ENCODE results near the gene MAPRE3. TPM values are rescaled to one million over a fixed set of nuclear protein-coding genes. Genes with fewer than 3 reads are reported as not detected.
"Not testable (repeated sequence)": the region's sequence is repeated elsewhere in the genome, so short reads cannot be mapped to it uniquely, and the experiment has no call there.

The MAPRE3 gene
- total and polyA plus RNA-seq, 9 donors, result 7.8 to 45.7 (median 27.1) TPM

DNA sequence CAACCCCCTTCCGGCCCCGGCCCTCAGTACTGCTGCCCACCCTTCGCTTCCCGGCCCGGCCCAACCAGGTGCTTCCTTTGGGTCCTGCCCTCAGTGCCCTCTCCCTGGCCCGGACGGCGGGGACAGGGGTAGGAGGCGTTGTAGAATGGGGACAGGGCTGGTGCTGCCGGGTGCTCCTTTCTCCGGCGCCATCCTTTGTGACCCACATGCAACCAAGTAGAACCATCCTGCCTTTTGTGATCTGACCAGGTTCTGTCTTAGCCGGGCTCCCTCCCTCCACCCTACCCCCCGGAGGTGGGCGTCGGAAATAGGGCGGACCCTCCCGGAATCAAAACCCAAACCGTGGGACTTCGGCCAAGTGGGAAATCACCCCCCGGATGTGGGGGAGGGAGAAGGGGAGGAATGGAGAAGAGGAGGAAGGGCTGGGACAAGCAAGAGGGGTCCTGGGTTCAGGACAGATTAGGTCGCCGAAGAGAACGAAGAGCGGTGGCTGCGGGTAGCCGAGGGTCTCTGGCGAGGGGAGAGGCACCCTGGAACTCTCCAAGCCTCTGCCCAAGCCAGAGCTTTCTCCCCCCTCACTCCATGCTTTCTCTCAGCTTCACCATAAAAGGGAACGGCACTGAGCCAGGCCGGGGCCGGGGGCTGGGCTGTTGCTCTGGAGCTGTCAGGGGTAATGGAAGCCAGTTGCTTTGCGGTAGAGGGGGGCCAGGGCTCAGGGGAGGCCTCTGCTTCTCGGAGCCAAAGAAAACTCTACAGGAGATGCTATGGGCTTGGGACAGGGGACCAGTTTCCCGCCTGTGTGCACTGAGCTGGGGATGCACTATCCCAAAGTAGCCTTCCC, 101.8 kb downstream of the MAPRE3 start:
- H3K9me3 ChIP-seq (replicated peaks; ENCODE audit: control insufficient read depth, low read depth, low read length), result no peaks in the 10 kb centered on the region
- peaks cover 67% of the 10 kb centered on the region for H3K4me1 ChIP-seq (ENCODE audit: control insufficient read depth, insufficient read depth, low read length)
- DNase-seq, result peak; percentile 88
- 3% methylated on average over 12 of the region's 34 CpGs for WGBS (ENCODE audit: insufficient coverage)
- H3K27me3 ChIP-seq (ENCODE audit: control insufficient read depth, insufficient read depth, low read length), result no peaks in the 10 kb centered on the region
- peak overlapping the region; percentile 70 for H3K4me3 ChIP-seq (ENCODE audit: low read length)
- peaks cover 25% of the 10 kb centered on the region for H3K36me3 ChIP-seq (ENCODE audit: control insufficient read depth, insufficient read depth, low read length)
- H3K27ac ChIP-seq (ENCODE audit: low read length), result peak overlapping the region; percentile 98

DNA sequence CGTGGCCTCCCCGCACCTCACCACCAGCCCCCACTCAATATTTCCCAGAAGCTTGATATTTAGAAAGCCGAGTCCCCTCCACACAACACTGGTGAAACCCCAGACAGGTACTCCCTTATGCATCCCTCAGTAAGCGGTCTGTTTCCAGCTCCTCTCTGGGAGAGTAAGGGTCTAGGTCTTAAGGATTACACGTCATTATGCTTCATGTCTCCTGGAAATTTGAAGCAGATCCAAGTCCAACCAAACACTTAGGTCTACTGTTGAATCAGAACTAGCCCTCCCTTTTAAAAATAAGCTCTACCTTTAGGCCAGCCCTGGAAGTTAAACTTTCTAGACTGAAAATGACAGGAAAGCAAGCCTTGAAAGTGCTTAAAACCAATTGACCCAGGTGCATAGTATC, 102.5 kb downstream of the MAPRE3 start:
- Histone ChIP-seq H3K4me1 (ENCODE audit: control insufficient read depth, insufficient read depth, low read length) (peaks cover 73% of the 10 kb centered on the region), H3K27me3 (ENCODE audit: control insufficient read depth, insufficient read depth, low read length) (no peaks in the 10 kb centered on the region), H3K9me3 (replicated peaks; ENCODE audit: control insufficient read depth, low read depth, low read length) (no peaks in the 10 kb centered on the region), H3K27ac (ENCODE audit: low read length) (peak overlapping the region; percentile 98), H3K36me3 (ENCODE audit: control insufficient read depth, insufficient read depth, low read length) (peaks cover 21% of the 10 kb centered on the region), H3K4me3 (ENCODE audit: low read length) (no peak overlapping the region)
- DNase-seq, result peak; percentile 69
- WGBS (ENCODE audit: insufficient coverage), result 15% methylated on average over 2 of the region's 5 CpGs

DNA sequence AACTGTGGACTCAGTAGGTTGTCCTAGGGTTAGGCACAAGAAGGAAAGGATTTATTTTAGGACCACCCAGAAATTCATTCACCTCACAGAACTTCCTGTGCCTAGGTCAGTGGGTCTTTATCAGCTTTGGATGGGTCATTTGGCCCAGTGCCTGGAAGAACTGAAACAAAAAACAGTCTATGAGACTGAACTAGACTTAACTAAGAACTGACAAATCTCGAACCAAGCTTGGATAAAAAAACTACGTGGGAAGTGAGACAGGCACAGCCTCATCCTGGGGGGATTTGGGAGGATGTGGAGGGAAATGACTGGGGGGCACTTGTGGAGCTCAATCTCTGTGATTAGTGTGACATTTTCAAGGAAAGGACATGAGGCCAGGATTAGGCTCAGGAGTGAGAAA, 103.3 kb downstream of the MAPRE3 start:
- 55% methylated on average over 2 of the region's 2 CpGs for WGBS (ENCODE audit: insufficient coverage)
- peaks cover 13% of the 10 kb centered on the region for H3K36me3 ChIP-seq (ENCODE audit: control insufficient read depth, insufficient read depth, low read length)
- DNase-seq, result no peak
- H3K4me3 ChIP-seq (ENCODE audit: low read length), result no peak overlapping the region
- no peaks in the 10 kb centered on the region for H3K27me3 ChIP-seq (ENCODE audit: control insufficient read depth, insufficient read depth, low read length)
- peak overlapping the region; percentile 9 for H3K27ac ChIP-seq (ENCODE audit: low read length)
- no peaks in the 10 kb centered on the region for H3K9me3 ChIP-seq (replicated peaks; ENCODE audit: control insufficient read depth, low read depth, low read length)
- peaks cover 75% of the 10 kb centered on the region for H3K4me1 ChIP-seq (ENCODE audit: control insufficient read depth, insufficient read depth, low read length)

DNA sequence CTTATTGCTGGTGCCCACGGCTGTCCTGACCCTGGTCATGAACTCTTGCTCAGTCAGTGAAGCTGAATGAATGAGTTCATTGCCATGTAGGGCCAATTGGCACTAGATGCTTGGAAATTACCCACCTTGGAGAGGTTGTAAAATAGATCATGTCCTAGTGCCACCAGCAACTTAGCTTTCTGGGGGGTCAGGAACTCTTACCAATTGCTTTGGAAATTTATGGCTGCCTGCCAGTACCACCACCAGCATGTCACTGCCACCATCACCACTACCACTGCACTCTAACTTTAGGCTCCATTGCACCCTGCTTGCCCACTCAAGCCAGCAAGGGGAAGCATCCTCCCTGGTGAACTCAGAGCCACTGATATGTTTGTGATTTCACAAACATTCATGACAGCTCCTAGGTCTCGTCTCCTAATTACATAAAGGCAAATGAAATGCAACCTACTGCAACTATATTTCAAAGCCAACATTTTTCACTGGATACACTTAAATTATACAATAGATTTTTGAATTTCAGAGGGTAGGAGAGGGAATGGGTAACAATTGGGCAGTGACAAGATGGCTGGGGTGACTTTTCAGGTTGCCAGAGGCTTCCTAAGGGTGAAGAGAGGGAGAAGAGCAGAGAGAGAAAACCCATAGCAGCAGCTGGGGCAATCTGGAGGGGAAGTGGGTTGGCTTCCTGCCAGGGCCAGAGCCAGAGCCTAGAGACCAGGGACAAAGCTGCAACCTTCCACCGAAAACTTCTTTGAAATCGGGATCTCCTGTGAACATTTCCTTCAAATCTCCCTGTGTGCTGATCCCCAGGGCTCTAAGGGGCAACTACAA, 104.5 kb downstream of the MAPRE3 start:
- Histone ChIP-seq H3K27ac (ENCODE audit: low read length) (peak overlapping the region; percentile 56), H3K4me3 (ENCODE audit: low read length) (no peak overlapping the region), H3K4me1 (ENCODE audit: control insufficient read depth, insufficient read depth, low read length) (peaks cover 79% of the 10 kb centered on the region), H3K36me3 (ENCODE audit: control insufficient read depth, insufficient read depth, low read length) (peaks cover 2% of the 10 kb centered on the region), H3K9me3 (replicated peaks; ENCODE audit: control insufficient read depth, low read depth, low read length) (no peaks in the 10 kb centered on the region), H3K27me3 (ENCODE audit: control insufficient read depth, insufficient read depth, low read length) (no peaks in the 10 kb centered on the region)
- WGBS (ENCODE audit: insufficient coverage), result 55% methylated on average over 3 of the region's 4 CpGs
- peak; percentile 67 for DNase-seq

DNA sequence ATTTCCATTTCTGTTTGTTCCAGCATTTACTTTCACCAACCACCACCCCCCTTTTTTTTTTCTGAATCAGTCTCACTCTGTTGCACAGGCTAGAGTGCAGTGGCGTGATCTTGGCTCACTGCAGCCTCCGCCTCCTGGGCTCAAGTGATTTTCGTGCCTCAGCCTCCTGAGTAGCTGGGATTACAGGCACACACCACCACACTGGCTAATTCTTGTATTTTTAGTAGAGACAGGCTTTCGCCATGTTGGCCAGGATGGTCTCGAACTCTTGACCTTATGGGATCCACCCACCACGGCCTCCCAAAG, 105.1 kb downstream of the MAPRE3 start:
- H3K27ac ChIP-seq (ENCODE audit: low read length), result peak overlapping the region; percentile 56
- not testable (repeated sequence) for H3K36me3 ChIP-seq (ENCODE audit: control insufficient read depth, insufficient read depth, low read length); H3K27me3 ChIP-seq (ENCODE audit: control insufficient read depth, insufficient read depth, low read length); H3K4me3 ChIP-seq (ENCODE audit: low read length); DNase-seq; H3K9me3 ChIP-seq (replicated peaks; ENCODE audit: control insufficient read depth, low read depth, low read length)
- 72% methylated on average over 2 of the region's 6 CpGs for WGBS (ENCODE audit: insufficient coverage)
- H3K4me1 ChIP-seq (ENCODE audit: control insufficient read depth, insufficient read depth, low read length), result peaks cover 79% of the 10 kb centered on the region

DNA sequence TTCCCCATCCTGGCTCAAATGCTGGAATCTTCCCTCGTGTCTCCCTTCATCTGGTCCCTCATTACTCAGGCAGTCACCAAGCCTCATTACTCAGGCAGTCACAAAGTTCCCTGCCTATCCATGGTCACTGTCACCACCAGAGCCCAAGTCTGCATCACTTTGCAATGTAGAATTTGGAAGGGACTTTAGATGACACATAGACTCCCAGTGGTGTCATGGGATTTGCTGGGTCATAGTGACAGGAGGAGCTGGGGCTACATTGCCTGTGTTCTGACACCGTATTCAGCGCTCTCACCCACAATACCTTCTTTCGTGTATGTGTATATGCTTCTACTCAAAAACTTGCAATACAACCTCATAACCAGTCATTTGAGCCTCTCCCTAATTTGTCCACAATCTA, 105.9 kb downstream of the MAPRE3 start:
- Histone ChIP-seq H3K4me3 (ENCODE audit: low read length) (no peak overlapping the region), H3K4me1 (ENCODE audit: control insufficient read depth, insufficient read depth, low read length) (peaks cover 84% of the 10 kb centered on the region), H3K27ac (ENCODE audit: low read length) (peak overlapping the region; percentile 20), H3K9me3 (replicated peaks; ENCODE audit: control insufficient read depth, low read depth, low read length) (no peaks in the 10 kb centered on the region), H3K36me3 (ENCODE audit: control insufficient read depth, insufficient read depth, low read length) (no peaks in the 10 kb centered on the region), H3K27me3 (ENCODE audit: control insufficient read depth, insufficient read depth, low read length) (no peaks in the 10 kb centered on the region)
- WGBS (ENCODE audit: insufficient coverage), result 50% methylated on average over 1 of the region's 4 CpGs
- no peak for DNase-seq

Other genes with a start within 250 kb of the MAPRE3 start
- gene SLC35F6, start 206.4 kb upstream of the MAPRE3 start, total RNA-seq, result 8.9 TPM
- gene SLC35F6, start 206.4 kb upstream of the MAPRE3 start, polyA plus RNA-seq (ENCODE audit: insufficient read depth in 1 of 8, insufficient read length in 8 of 8, low replicate concordance in 1 of 8), result 10 to 100 TPM in 1 of 8 donors, 1 to 10 TPM in 7; 7.3 to 11.8 (median 8.7) TPM
- gene CENPA, start 184.6 kb upstream of the MAPRE3 start, total RNA-seq, result 4.3 TPM
- gene CENPA, start 184.6 kb upstream of the MAPRE3 start, polyA plus RNA-seq (ENCODE audit: insufficient read depth in 1 of 8, insufficient read length in 8 of 8, low replicate concordance in 1 of 8), result 10 to 100 TPM in 2 of 8 donors, 1 to 10 TPM in 6; 5.3 to 10.8 (median 8.5) TPM
- 10.0 TPM for gene DPYSL5, start 122.5 kb upstream of the MAPRE3 start, total RNA-seq
- 10 to 100 TPM; 15.2 to 33.6 (median 22.6) TPM for gene DPYSL5, start 122.5 kb upstream of the MAPRE3 start, polyA plus RNA-seq (ENCODE audit: insufficient read depth in 1 of 8, insufficient read length in 8 of 8, low replicate concordance in 1 of 8)
- 31.3 TPM for gene TMEM214, start 62.3 kb downstream of the MAPRE3 start, total RNA-seq
- 10 to 100 TPM; 60.9 to 78.4 (median 69.2) TPM for gene TMEM214, start 62.3 kb downstream of the MAPRE3 start, polyA plus RNA-seq (ENCODE audit: insufficient read depth in 1 of 8, insufficient read length in 8 of 8, low replicate concordance in 1 of 8)
- 12.4 TPM for gene AGBL5, start 81.0 kb downstream of the MAPRE3 start, total RNA-seq
- gene AGBL5, start 81.0 kb downstream of the MAPRE3 start, polyA plus RNA-seq (ENCODE audit: insufficient read depth in 1 of 8, insufficient read length in 8 of 8, low replicate concordance in 1 of 8), result 10 to 100 TPM; 16.8 to 22.6 (median 20.5) TPM
- 376 TPM for gene OST4, start 101.0 kb downstream of the MAPRE3 start, total RNA-seq
- gene OST4, start 101.0 kb downstream of the MAPRE3 start, polyA plus RNA-seq (ENCODE audit: insufficient read depth in 1 of 8, insufficient read length in 8 of 8, low replicate concordance in 1 of 8), result 100 to 1,000 TPM; 216 to 304 (median 252) TPM
- gene EMILIN1, start 108.0 kb downstream of the MAPRE3 start, total RNA-seq, result 76.9 TPM
- gene EMILIN1, start 108.0 kb downstream of the MAPRE3 start, polyA plus RNA-seq (ENCODE audit: insufficient read depth in 1 of 8, insufficient read length in 8 of 8, low replicate concordance in 1 of 8), result 100 to 1,000 TPM in 6 of 8 donors, 10 to 100 TPM in 2; 66.4 to 146 (median 113) TPM
- 1.5 TPM for gene KHK, start 116.1 kb downstream of the MAPRE3 start, total RNA-seq
- gene KHK, start 116.1 kb downstream of the MAPRE3 start, polyA plus RNA-seq (ENCODE audit: insufficient read depth in 1 of 8, insufficient read length in 8 of 8, low replicate concordance in 1 of 8), result 10 to 100 TPM in 1 of 8 donors, 1 to 10 TPM in 7; 1.8 to 11.4 (median 2.3) TPM
- 6.7 TPM for gene CGREF1, start 148.5 kb downstream of the MAPRE3 start, total RNA-seq
- 1 to 10 TPM in 7 of 8 donors, under 1 TPM in 1; 0.76 to 6.2 (median 1.9) TPM for gene CGREF1, start 148.5 kb downstream of the MAPRE3 start, polyA plus RNA-seq (ENCODE audit: insufficient read depth in 1 of 8, insufficient read length in 8 of 8, low replicate concordance in 1 of 8)
- gene ABHD1, start 153.2 kb downstream of the MAPRE3 start, total RNA-seq, result 0.09 TPM
- under 1 TPM; 0.04 to 0.45 (median 0.25) TPM for gene ABHD1, start 153.2 kb downstream of the MAPRE3 start, polyA plus RNA-seq (ENCODE audit: insufficient read depth in 1 of 8, insufficient read length in 8 of 8, low replicate concordance in 1 of 8)
- gene PREB, start 164.0 kb downstream of the MAPRE3 start, total RNA-seq, result 26.9 TPM
- gene PREB, start 164.0 kb downstream of the MAPRE3 start, polyA plus RNA-seq (ENCODE audit: insufficient read depth in 1 of 8, insufficient read length in 8 of 8, low replicate concordance in 1 of 8), result 10 to 100 TPM; 30.6 to 38.9 (median 36.2) TPM
- not detected for gene PRR30, start 168.8 kb downstream of the MAPRE3 start, total RNA-seq
- gene PRR30, start 168.8 kb downstream of the MAPRE3 start, polyA plus RNA-seq (ENCODE audit: insufficient read depth in 1 of 8, insufficient read length in 8 of 8, low replicate concordance in 1 of 8), result not detected
- 0.35 TPM for gene TCF23, start 178.4 kb downstream of the MAPRE3 start, total RNA-seq
- under 1 TPM; 0.09 to 0.39 (median 0.29) TPM for gene TCF23, start 178.4 kb downstream of the MAPRE3 start, polyA plus RNA-seq (ENCODE audit: insufficient read depth in 1 of 8, insufficient read length in 8 of 8, low replicate concordance in 1 of 8)
- gene ATRAID, start 241.4 kb downstream of the MAPRE3 start, total RNA-seq, result 121 TPM
- gene ATRAID, start 241.4 kb downstream of the MAPRE3 start, polyA plus RNA-seq (ENCODE audit: insufficient read depth in 1 of 8, insufficient read length in 8 of 8, low replicate concordance in 1 of 8), result 100 to 1,000 TPM in 1 of 8 donors, 10 to 100 TPM in 7; 84.5 to 114 (median 93.0) TPM
- gene SLC5A6, start 241.6 kb downstream of the MAPRE3 start, total RNA-seq, result 11.4 TPM
- 10 to 100 TPM; 16.8 to 25.5 (median 19.8) TPM for gene SLC5A6, start 241.6 kb downstream of the MAPRE3 start, polyA plus RNA-seq (ENCODE audit: insufficient read depth in 1 of 8, insufficient read length in 8 of 8, low replicate concordance in 1 of 8)
- gene CAD, start 246.7 kb downstream of the MAPRE3 start, total RNA-seq, result 16.9 TPM
- gene CAD, start 246.7 kb downstream of the MAPRE3 start, polyA plus RNA-seq (ENCODE audit: insufficient read depth in 1 of 8, insufficient read length in 8 of 8, low replicate concordance in 1 of 8), result 10 to 100 TPM; 25.9 to 40.7 (median 33.1) TPM

All from muscle of leg (tissue), 11 donors.